ENCODE results near the gene KMT2D. TPM values are rescaled to one million over a fixed set of nuclear protein-coding genes. Genes with fewer than 3 reads are reported as not detected.

Gene KMT2D
- total RNA-seq, 1 experiment from 2014 or later = 41.9 TPM

DNA sequence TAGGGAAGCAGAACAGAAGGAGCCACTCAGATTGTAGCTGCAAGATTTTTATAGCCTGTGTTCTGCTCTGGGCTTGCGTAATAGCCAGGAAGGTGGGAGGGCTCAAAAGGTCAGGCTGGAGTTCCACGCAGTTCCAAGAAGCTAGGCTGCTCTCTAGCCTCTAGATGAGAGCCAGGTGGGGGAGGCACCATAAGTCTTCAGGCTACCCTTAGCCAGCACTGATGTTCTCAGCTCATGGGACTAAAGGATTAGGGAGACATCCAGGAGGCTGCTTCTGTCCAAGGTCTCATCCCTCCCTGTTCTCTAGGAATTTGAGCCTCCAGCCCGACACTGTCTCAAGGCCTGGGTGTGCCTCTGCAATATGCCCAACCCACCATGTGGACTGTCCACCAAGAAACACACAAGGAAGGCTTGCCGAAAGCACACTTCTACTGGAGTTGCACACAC lies 48.4 kb upstream of the KMT2D start:
- Histone ChIP-seq H3K9me3 (ENCODE audit: low read length) (no peaks in the 10 kb centered on the region), H3K9me2 (replicated peaks; ENCODE audit: low read length) (no peaks in the 10 kb centered on the region), H3K9ac (ENCODE audit: low read length) (no peak overlapping the region), H3K4me3 (ENCODE audit: low read length) (peak overlapping the region; percentile 94; the same call in 1 of the 2 replicates), H3K4me2 (ENCODE audit: low read length) (peak overlapping the region; percentile 94), H3F3A (ENCODE audit: low read length, unreplicated experiment) (no peaks in the 10 kb centered on the region), H2AFZ (ENCODE audit: low read length) (no peak overlapping the region), H3K79me2 (ENCODE audit: low read length) (peaks cover 34% of the 10 kb centered on the region), H3K36me3 (ENCODE audit: low read depth, low read length) (no peaks in the 10 kb centered on the region), H3K4me1 (ENCODE audit: insufficient read depth, low read length) (peaks cover 30% of the 10 kb centered on the region), H4K20me1 (ENCODE audit: low read length) (no peaks in the 10 kb centered on the region), H3K27me3 (ENCODE audit: low read length) (no peaks in the 10 kb centered on the region), H3K27ac (ENCODE audit: low read length) (no peak overlapping the region)
- TF ChIP-seq EZH2 (IDR thresholded peaks at IDR 0.05; ENCODE audit: low read length, unreplicated experiment) (no peak), EZH2phosphoT487 (IDR thresholded peaks at IDR 0.05; ENCODE audit: borderline replicate concordance, low read length) (no peak)
- TF ChIP-seq, protein P1, sequence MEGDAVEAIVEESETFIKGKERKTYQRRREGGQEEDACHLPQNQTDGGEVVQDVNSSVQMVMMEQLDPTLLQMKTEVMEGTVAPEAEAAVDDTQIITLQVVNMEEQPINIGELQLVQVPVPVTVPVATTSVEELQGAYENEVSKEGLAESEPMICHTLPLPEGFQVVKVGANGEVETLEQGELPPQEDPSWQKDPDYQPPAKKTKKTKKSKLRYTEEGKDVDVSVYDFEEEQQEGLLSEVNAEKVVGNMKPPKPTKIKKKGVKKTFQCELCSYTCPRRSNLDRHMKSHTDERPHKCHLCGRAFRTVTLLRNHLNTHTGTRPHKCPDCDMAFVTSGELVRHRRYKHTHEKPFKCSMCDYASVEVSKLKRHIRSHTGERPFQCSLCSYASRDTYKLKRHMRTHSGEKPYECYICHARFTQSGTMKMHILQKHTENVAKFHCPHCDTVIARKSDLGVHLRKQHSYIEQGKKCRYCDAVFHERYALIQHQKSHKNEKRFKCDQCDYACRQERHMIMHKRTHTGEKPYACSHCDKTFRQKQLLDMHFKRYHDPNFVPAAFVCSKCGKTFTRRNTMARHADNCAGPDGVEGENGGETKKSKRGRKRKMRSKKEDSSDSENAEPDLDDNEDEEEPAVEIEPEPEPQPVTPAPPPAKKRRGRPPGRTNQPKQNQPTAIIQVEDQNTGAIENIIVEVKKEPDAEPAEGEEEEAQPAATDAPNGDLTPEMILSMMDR (conservative IDR thresholded peaks at IDR 0.05; ENCODE audit: low read depth, low read length) = no peak
- ChIA-PET POLR2A (ENCODE audit: unreplicated experiment) (interaction anchor here (1.2 kb wide), 1 partner anchor 39 kb away, joined by 7 read pairs; the partner anchor contains the start of gene RHEBL1), CTCF (no interaction called here)
- ATAC-seq (no peak), DNase-seq (no peak)
- no TSS peak for BruUV-seq (replicated peaks)
- intact Hi-C loops (cut with micrococcal nuclease) = loop anchor here (2.0 kb wide), 1 partner anchor 14 kb away; the partner anchor contains the start of gene DHH

DNA sequence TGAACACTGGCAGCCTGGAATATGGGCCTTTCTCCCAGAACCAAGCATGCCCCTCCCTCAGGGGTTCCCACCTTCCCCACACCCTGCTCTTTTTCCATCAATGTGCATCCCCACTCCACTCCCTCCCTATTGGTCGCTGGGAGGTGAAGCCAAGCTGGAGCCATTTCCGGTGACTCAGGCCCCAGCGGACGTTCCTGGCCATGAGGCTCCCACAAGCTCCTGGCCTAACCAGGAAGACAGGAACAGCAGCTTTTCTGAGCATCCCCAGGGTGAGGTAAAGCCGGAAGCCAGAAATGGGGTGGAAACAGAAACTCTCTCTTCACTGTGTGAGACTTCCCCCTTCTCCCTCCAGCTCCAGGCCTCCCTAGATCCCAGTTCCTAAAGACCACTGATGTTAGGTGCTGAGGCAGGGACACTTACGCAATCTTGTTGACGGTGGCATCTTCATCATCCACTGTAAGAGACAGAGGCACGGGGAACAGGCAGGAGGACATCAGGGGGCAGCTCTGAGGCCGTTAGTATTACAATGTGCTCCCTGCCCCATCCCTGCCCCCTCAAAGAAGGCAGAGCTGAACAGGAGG lies 45.0 kb upstream of the KMT2D start:
- intact Hi-C loops (cut with micrococcal nuclease) = no loop called here

More for the DNA sequence above, 45.0 kb upstream of the KMT2D start:
- DNase-seq (peak; percentile 91), ATAC-seq (peak; percentile 57)
- peak overlapping the region; percentile 65 for H3K27ac ChIP-seq (ENCODE audit: low read length)
- H3K4me1 ChIP-seq (ENCODE audit: insufficient read depth, low read length) = peaks cover 26% of the 10 kb centered on the region
- no peaks in the 10 kb centered on the region for H3K9me2 ChIP-seq (replicated peaks; ENCODE audit: low read length)
- H3K79me2 ChIP-seq (ENCODE audit: low read length) = peaks cover 34% of the 10 kb centered on the region
- no peaks in the 10 kb centered on the region for H4K20me1 ChIP-seq (ENCODE audit: low read length)
- H3K27me3 ChIP-seq (ENCODE audit: low read length) = no peaks in the 10 kb centered on the region
- TF ChIP-seq EZH2 (IDR thresholded peaks at IDR 0.05; ENCODE audit: low read length, unreplicated experiment) = no peak
- TF ChIP-seq, protein P1 (conservative IDR thresholded peaks at IDR 0.05; ENCODE audit: low read depth, low read length) = no peak
- no peak for TF ChIP-seq EZH2phosphoT487 (IDR thresholded peaks at IDR 0.05; ENCODE audit: borderline replicate concordance, low read length)
- H3K4me2 ChIP-seq (ENCODE audit: low read length) = peak overlapping the region; percentile 47
- ChIA-PET POLR2A (ENCODE audit: unreplicated experiment) (no interaction called here), CTCF (interaction anchor here (0.8 to 0.9 kb wide), 2 partner anchors 13 to 42 kb away, joined by 3 to 4 read pairs; no protein-coding TSS in a partner anchor)
- H3K4me3 ChIP-seq (ENCODE audit: low read length) = no peak overlapping the region
- H2AFZ ChIP-seq (ENCODE audit: low read length) = peak overlapping the region; percentile 33; the same call in 1 of the 2 replicates
- no peaks in the 10 kb centered on the region; the same call in 1 of the 2 replicates for H3K36me3 ChIP-seq (ENCODE audit: low read depth, low read length)
- no TSS peak for BruUV-seq (replicated peaks)
- peak overlapping the region; percentile 18; the same call in 1 of the 2 replicates for H3K9ac ChIP-seq (ENCODE audit: low read length)
- no peaks in the 10 kb centered on the region for H3F3A ChIP-seq (ENCODE audit: low read length, unreplicated experiment)
- no peaks in the 10 kb centered on the region for H3K9me3 ChIP-seq (ENCODE audit: low read length)
